ENCODE data around the gene WDR18.

DNA sequence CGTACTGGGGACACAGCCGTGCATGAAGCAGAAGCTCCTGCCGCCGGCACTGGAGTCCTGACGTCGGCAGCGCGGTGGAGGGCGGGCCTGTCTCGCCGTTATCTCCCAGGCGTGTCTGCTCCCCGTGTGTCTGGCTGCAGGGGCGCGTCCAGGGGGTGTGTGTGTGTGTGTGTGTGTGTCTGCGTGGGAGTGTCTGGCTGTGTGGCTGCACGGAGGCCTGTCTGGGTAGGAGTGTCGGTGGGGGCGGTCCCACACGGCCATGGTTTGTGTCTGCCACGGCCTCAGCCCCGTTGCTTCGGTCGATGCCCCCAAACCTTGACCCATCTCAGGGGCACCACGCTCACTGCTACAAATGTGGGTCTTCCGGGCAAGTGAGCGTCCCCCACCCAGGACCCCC is 40.0 kb upstream of the WDR18 start:
- TF ChIP-seq POLR2A (IDR thresholded peaks at IDR 0.05; ENCODE audit: low read depth, low read length) (no peak), RCOR1 (IDR thresholded peaks at IDR 0.05; ENCODE audit: insufficient replicate concordance, low read length) (no peak), MXI1 (IDR thresholded peaks at IDR 0.05; ENCODE audit: borderline replicate concordance, low read depth, low read length) (no peak), MAFK (IDR thresholded peaks at IDR 0.05; ENCODE audit: low read depth, low read length) (no peak), MAZ (IDR thresholded peaks at IDR 0.05; ENCODE audit: borderline replicate concordance, low read depth, low read length) (no peak), FOS (IDR thresholded peaks at IDR 0.05; ENCODE audit: low read depth, low read length) (no peak), CHD1 (IDR thresholded peaks at IDR 0.05; ENCODE audit: low read depth, low read length) (no peak), CEBPB (IDR thresholded peaks at IDR 0.05; ENCODE audit: low read depth, low read length) (no peak)
- TF ChIP-seq, protein P1, sequence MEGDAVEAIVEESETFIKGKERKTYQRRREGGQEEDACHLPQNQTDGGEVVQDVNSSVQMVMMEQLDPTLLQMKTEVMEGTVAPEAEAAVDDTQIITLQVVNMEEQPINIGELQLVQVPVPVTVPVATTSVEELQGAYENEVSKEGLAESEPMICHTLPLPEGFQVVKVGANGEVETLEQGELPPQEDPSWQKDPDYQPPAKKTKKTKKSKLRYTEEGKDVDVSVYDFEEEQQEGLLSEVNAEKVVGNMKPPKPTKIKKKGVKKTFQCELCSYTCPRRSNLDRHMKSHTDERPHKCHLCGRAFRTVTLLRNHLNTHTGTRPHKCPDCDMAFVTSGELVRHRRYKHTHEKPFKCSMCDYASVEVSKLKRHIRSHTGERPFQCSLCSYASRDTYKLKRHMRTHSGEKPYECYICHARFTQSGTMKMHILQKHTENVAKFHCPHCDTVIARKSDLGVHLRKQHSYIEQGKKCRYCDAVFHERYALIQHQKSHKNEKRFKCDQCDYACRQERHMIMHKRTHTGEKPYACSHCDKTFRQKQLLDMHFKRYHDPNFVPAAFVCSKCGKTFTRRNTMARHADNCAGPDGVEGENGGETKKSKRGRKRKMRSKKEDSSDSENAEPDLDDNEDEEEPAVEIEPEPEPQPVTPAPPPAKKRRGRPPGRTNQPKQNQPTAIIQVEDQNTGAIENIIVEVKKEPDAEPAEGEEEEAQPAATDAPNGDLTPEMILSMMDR (conservative IDR thresholded peaks at IDR 0.05; ENCODE audit: low read depth, low read length): no peak
- TF ChIP-seq, protein P2, sequence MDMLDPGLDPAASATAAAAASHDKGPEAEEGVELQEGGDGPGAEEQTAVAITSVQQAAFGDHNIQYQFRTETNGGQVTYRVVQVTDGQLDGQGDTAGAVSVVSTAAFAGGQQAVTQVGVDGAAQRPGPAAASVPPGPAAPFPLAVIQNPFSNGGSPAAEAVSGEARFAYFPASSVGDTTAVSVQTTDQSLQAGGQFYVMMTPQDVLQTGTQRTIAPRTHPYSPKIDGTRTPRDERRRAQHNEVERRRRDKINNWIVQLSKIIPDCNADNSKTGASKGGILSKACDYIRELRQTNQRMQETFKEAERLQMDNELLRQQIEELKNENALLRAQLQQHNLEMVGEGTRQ (IDR thresholded peaks at IDR 0.05; ENCODE audit: low read depth, low read length): no peak
- TF ChIP-seq, protein P3, sequence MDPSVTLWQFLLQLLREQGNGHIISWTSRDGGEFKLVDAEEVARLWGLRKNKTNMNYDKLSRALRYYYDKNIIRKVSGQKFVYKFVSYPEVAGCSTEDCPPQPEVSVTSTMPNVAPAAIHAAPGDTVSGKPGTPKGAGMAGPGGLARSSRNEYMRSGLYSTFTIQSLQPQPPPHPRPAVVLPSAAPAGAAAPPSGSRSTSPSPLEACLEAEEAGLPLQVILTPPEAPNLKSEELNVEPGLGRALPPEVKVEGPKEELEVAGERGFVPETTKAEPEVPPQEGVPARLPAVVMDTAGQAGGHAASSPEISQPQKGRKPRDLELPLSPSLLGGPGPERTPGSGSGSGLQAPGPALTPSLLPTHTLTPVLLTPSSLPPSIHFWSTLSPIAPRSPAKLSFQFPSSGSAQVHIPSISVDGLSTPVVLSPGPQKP (IDR thresholded peaks at IDR 0.05; ENCODE audit: borderline replicate concordance, low read depth, low read length): no peak
